Naive B cell (primary cell): ENCODE measurements around the gene SRCAP. TPM values are rescaled to one million over a fixed set of nuclear protein-coding genes. Genes with fewer than 3 reads are reported as not detected.

Source experiments
- ATAC-seq, 2 donors: fragments of 150-1000 bp; cut with Tn5 transposase; 2 replicates each; pipeline ENCODE4 v1.10.0; 2021; ENCODE audit warnings: low read depth in 2 of 2, mild to moderate bottlenecking in 2 of 2, moderate library complexity in 2 of 2
- DNase-seq: peaks from one replicate; pipeline ENCODE4 v3.0.0; 2022
- H3K27ac Mint-ChIP-seq, 6 donors: one replicate each; pipeline ENCODE4 v1.8.0; 2020 to 2022; ENCODE audit warnings: mild to moderate bottlenecking in 6 of 6, mixed read lengths in 6 of 6, moderate library complexity in 5 of 6, inconsistent platforms in 2 of 6
- H3K27me3 Mint-ChIP-seq, 3 donors: one replicate each; pipeline ENCODE4 v1.8.0; 2021 to 2022; ENCODE audit warnings: mixed read lengths in 3 of 3, mild to moderate bottlenecking in 1 of 3
- H3K36me3 Mint-ChIP-seq, 2 donors: one replicate each; pipeline ENCODE4 v1.8.0; 2020 to 2022; ENCODE audit warnings: mixed read lengths in 2 of 2, inconsistent platforms in 1 of 2, mild to moderate bottlenecking in 1 of 2
- H3K4me1 Mint-ChIP-seq, 3 donors: one replicate each; pipeline ENCODE4 v1.8.0; 2020 to 2022; ENCODE audit warnings: mixed read lengths in 3 of 3, inconsistent platforms in 1 of 3, mild to moderate bottlenecking in 1 of 3, moderate library complexity in 1 of 3
- H3K4me3 Mint-ChIP-seq, 8 donors: one replicate each; pipeline ENCODE4 v1.8.0; 2020 to 2022; ENCODE audit warnings: mild to moderate bottlenecking in 8 of 8, mixed read lengths in 8 of 8, moderate library complexity in 8 of 8, inconsistent platforms in 2 of 8
- H3K9me3 Mint-ChIP-seq, 7 donors: one replicate each; pipeline ENCODE4 v1.8.0; 2020 to 2022; ENCODE audit warnings: mixed read lengths in 7 of 7, mild to moderate bottlenecking in 5 of 7, inconsistent platforms in 2 of 7, moderate library complexity in 1 of 7
- polyA plus RNA-seq, 6 donors: library from polyadenylated mRNA; unstranded; fragments of 300-500 nt; fragmentation: Illumina TruSeq; gene quantifications; one replicate each; pipeline ENCODE4 v1.2.3, GENCODE V29; 2021; ENCODE audit warnings: low read depth in 6 of 6

SRCAP gene
- polyA plus RNA-seq, 6 donors from 2014 or later, result 11.9 to 41.5 (median 14.8) TPM; not detected in 1

GRCh38 chr16:30667361-30667905 is 31.5 kb upstream of the SRCAP start:
- peaks cover 12 to 18% (median 14%) of the 10 kb centered on the region in 3 donors for H3K4me1 Mint-ChIP-seq
- no peak for ATAC-seq

GRCh38 chr16:30668393-30668792 is 30.6 kb upstream of the SRCAP start:
- peaks cover 7 to 10% of the 10 kb centered on the region in 2 donors for H3K36me3 Mint-ChIP-seq
- H3K4me1 Mint-ChIP-seq, result peaks cover 5 to 14% (median 8%) of the 10 kb centered on the region in 3 donors
- ATAC-seq (no peak), DNase-seq (no peak)
- H3K4me3 Mint-ChIP-seq, result no peak overlapping the region
- H3K27me3 Mint-ChIP-seq, result no peaks in the 10 kb centered on the region
- H3K9me3 Mint-ChIP-seq, result no peaks in the 10 kb centered on the region
- peak overlapping the region in 2 of 6 donors; percentile 27 to 44 for H3K27ac Mint-ChIP-seq

More at GRCh38 chr16:30667361-30667905, 31.5 kb upstream of the SRCAP start:
- DNase-seq, result no peak
- no peak overlapping the region for H3K4me3 Mint-ChIP-seq
- peak overlapping the region in 2 of 6 donors; percentile 44 to 79 for H3K27ac Mint-ChIP-seq
- no peaks in the 10 kb centered on the region for H3K27me3 Mint-ChIP-seq
- no peaks in the 10 kb centered on the region for H3K9me3 Mint-ChIP-seq
- peaks cover 10 to 11% of the 10 kb centered on the region in 2 donors for H3K36me3 Mint-ChIP-seq

- Mint-ChIP-seq H3K27ac (peak overlapping the region in 1 of 6 donors; percentile 56), H3K27me3 (no peaks in the 10 kb centered on the region), H3K4me3 (no peak overlapping the region), H3K9me3 (no peaks in the 10 kb centered on the region), H3K4me1 (peaks cover 0 to 14% (median 4%) of the 10 kb centered on the region in 3 donors), H3K36me3 (peaks cover 4 to 10% of the 10 kb centered on the region in 2 donors)
- ATAC-seq (peak in 1 of 2 donors; percentile 9), DNase-seq (no peak)
Measured at GRCh38 chr16:30669026-30669902, 29.7 kb upstream of the SRCAP start.

- DNase-seq (no peak), ATAC-seq (peak in 1 of 2 donors; percentile 20)
- H3K4me3 Mint-ChIP-seq, result peak overlapping the region in 1 of 8 donors; percentile 20
- peak overlapping the region in 4 of 6 donors; percentile 30 to 88 (median 50) for H3K27ac Mint-ChIP-seq
- H3K9me3 Mint-ChIP-seq, result no peaks in the 10 kb centered on the region
- H3K36me3 Mint-ChIP-seq, result peaks cover 4 to 10% of the 10 kb centered on the region in 2 donors
- H3K4me1 Mint-ChIP-seq, result peaks cover 0 to 10% (median 4%) of the 10 kb centered on the region in 3 donors
- H3K27me3 Mint-ChIP-seq, result no peaks in the 10 kb centered on the region
Measured at GRCh38 chr16:30669903-30670824, 28.8 kb upstream of the SRCAP start.

- no peak overlapping the region for H3K4me3 Mint-ChIP-seq
- peaks cover 0 to 4% (median 0%) of the 10 kb centered on the region in 3 donors for H3K4me1 Mint-ChIP-seq
- no peak overlapping the region for H3K27ac Mint-ChIP-seq
- no peaks in the 10 kb centered on the region for H3K36me3 Mint-ChIP-seq
- DNase-seq, result no peak
- no peaks in the 10 kb centered on the region for H3K27me3 Mint-ChIP-seq
- ATAC-seq, result no peak
- no peaks in the 10 kb centered on the region for H3K9me3 Mint-ChIP-seq
Measured at GRCh38 chr16:30675143-30675542, 23.8 kb upstream of the SRCAP start.

GRCh38 chr16:30677931-30678585 is 20.9 kb upstream of the SRCAP start:
- H3K4me1 Mint-ChIP-seq, result peaks cover 0 to 6% (median 1%) of the 10 kb centered on the region in 3 donors
- no peak for ATAC-seq

GRCh38 chr16:30678586-30678970 is 20.4 kb upstream of the SRCAP start:
- DNase-seq (no peak), ATAC-seq (no peak)
- H3K27me3 Mint-ChIP-seq, result peaks cover 0 to 5% (median 0%) of the 10 kb centered on the region in 3 donors
- H3K27ac Mint-ChIP-seq, result no peak overlapping the region
- H3K4me1 Mint-ChIP-seq, result peaks cover 0 to 6% (median 1%) of the 10 kb centered on the region in 3 donors
- no peak overlapping the region for H3K4me3 Mint-ChIP-seq
- no peaks in the 10 kb centered on the region for H3K36me3 Mint-ChIP-seq
- H3K9me3 Mint-ChIP-seq, result no peaks in the 10 kb centered on the region

More at GRCh38 chr16:30677931-30678585, 20.9 kb upstream of the SRCAP start:
- H3K4me3 Mint-ChIP-seq, result no peak overlapping the region
- no peak overlapping the region for H3K27ac Mint-ChIP-seq
- H3K9me3 Mint-ChIP-seq, result no peaks in the 10 kb centered on the region
- H3K36me3 Mint-ChIP-seq, result no peaks in the 10 kb centered on the region
- no peak for DNase-seq
- H3K27me3 Mint-ChIP-seq, result peaks cover 0 to 5% (median 0%) of the 10 kb centered on the region in 3 donors

GRCh38 chr16:30680326-30680725 is 18.6 kb upstream of the SRCAP start:
- H3K36me3 Mint-ChIP-seq, result no peaks in the 10 kb centered on the region
- peaks cover 0 to 5% (median 0%) of the 10 kb centered on the region in 3 donors for H3K27me3 Mint-ChIP-seq
- peaks cover 0 to 6% (median 1%) of the 10 kb centered on the region in 3 donors for H3K4me1 Mint-ChIP-seq
- DNase-seq (no peak), ATAC-seq (no peak)
- no peak overlapping the region for H3K4me3 Mint-ChIP-seq
- H3K9me3 Mint-ChIP-seq, result no peaks in the 10 kb centered on the region
- peak overlapping the region in 1 of 6 donors; percentile 24 for H3K27ac Mint-ChIP-seq

- no peaks in the 10 kb centered on the region for H3K9me3 Mint-ChIP-seq
- H3K4me3 Mint-ChIP-seq, result no peak overlapping the region
- DNase-seq, result no peak
- no peaks in the 10 kb centered on the region for H3K36me3 Mint-ChIP-seq
- ATAC-seq, result no peak
- no peaks in the 10 kb centered on the region for H3K27me3 Mint-ChIP-seq
- peaks cover 2 to 8% (median 6%) of the 10 kb centered on the region in 3 donors for H3K4me1 Mint-ChIP-seq
- H3K27ac Mint-ChIP-seq, result peak overlapping the region in 1 of 6 donors; percentile 49
Measured at GRCh38 chr16:30688701-30689100, 10.3 kb upstream of the SRCAP start.

- H3K4me1 Mint-ChIP-seq, result peaks cover 9 to 11% (median 10%) of the 10 kb centered on the region in 3 donors
- H3K27me3 Mint-ChIP-seq, result no peaks in the 10 kb centered on the region
- no peak for ATAC-seq
- H3K4me3 Mint-ChIP-seq, result no peak overlapping the region
- H3K36me3 Mint-ChIP-seq, result no peaks in the 10 kb centered on the region
- H3K9me3 Mint-ChIP-seq, result no peaks in the 10 kb centered on the region
- no peak overlapping the region for H3K27ac Mint-ChIP-seq
- DNase-seq, result no peak
Measured at GRCh38 chr16:30691907-30692306, 7.1 kb upstream of the SRCAP start.

GRCh38 chr16:30692396-30693064 is 6.4 kb upstream of the SRCAP start:
- Mint-ChIP-seq H3K36me3 (no peaks in the 10 kb centered on the region), H3K27ac (peak overlapping the region in 1 of 6 donors; percentile 89), H3K4me1 (peaks cover 12 to 15% (median 13%) of the 10 kb centered on the region in 3 donors), H3K27me3 (no peaks in the 10 kb centered on the region), H3K4me3 (no peak overlapping the region), H3K9me3 (no peaks in the 10 kb centered on the region)
- ATAC-seq (no peak), DNase-seq (no peak)
